NCI-H1694 treated with DMSO at 0.1 percent for 48 hours (cell line): ENCODE measurements around the gene RAB3IL1.

ENCODE experiments used
- DNase-seq: peaks from one replicate; lab custom pipeline; 2025; lab: John Stamatoyannopoulos, UW

The RAB3IL1 gene

GRCh38 chr11:61919705-61920631 lies 2.6 kb upstream of the RAB3IL1 start:
- DNase-seq, result no peak

GRCh38 chr11:61918938-61919704 lies 1.8 kb upstream of the RAB3IL1 start:
- DNase-seq, result no peak

- no peak for DNase-seq
Observed at GRCh38 chr11:61918251-61918937, 1.0 kb upstream of the RAB3IL1 start.

GRCh38 chr11:61916737-61917333 lies 531 bp downstream of the RAB3IL1 start:
- no peak for DNase-seq

GRCh38 chr11:61914471-61915171 lies 2.7 kb downstream of the RAB3IL1 start:
- DNase-seq, result no peak

DNA sequence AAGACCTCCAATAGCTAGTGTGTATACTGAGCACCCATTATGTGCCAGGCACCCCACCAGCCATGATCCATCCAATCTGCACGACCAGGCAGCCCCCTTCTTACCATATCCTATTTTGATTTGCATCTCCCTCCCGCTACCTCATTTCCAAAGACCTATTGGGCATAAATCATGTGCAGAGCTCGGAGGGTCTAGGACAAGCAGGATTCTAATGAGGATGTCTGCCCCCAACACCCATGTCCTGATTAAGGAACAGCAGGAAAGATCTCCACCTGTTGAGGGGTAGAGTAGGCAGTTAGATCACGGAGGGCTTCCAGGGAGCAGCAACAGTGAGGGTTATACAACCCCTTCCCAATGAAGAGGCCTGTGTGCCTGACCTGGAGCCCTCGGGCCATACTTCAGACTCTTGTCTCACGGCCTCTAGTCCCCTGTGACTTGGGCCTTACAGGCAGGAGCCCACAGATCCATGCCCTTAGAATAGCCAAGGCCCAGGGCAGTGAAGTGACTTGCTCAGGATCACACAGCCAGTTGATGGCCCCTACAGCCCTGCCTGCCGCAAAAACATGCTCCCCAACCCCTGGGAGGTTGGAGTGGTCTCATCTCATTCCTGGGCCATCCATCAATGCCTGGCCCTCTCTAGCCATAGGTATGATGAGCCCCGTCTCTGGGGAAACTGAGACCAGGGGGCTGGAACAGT lies 3.5 kb downstream of the RAB3IL1 start:
- DNase-seq, result no peak

- DNase-seq, result no peak
Observed at GRCh38 chr11:61912991-61913698, 4.2 kb downstream of the RAB3IL1 start.

- no peak for DNase-seq
Observed at GRCh38 chr11:61912530-61912898, 4.9 kb downstream of the RAB3IL1 start.

- DNase-seq, result no peak
Observed at GRCh38 chr11:61911701-61912529, 5.5 kb downstream of the RAB3IL1 start.

DNA sequence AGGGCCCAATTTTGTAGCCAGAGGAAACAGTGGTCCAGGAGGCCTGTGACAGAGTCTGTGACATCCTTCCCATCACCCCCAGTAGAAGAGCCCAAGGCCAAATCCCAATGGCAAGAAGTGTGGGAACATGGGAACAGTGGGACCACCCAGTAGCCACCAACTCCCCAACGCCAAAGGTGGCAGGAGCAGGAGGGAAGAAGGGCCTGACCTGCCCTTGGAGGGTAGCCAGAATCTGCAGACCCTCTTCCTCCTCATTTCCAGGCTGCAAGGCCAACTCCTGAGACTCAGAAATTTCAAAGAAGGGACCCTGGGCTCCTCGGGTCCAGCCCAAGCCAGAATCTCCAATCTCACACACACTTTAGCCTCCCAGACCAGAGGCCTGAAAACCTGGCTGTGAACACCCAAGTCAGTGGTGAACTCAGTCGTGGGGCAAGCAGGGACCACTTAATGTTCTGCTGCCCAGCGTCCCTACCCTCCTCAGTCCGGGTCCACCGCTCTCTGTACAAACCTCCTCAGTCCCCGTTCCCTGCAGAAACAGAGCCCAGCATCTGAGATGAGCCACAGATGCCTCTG lies 6.2 kb downstream of the RAB3IL1 start:
- no peak for DNase-seq

- no peak for DNase-seq
Observed at GRCh38 chr11:61910187-61911127, 6.9 kb downstream of the RAB3IL1 start.

GRCh38 chr11:61908730-61909316 lies 8.5 kb downstream of the RAB3IL1 start:
- DNase-seq, result no peak

- no peak for DNase-seq
Observed at GRCh38 chr11:61907871-61908729, 9.3 kb downstream of the RAB3IL1 start.

GRCh38 chr11:61907282-61907681 lies 10.1 kb downstream of the RAB3IL1 start:
- DNase-seq, result no peak

DNA sequence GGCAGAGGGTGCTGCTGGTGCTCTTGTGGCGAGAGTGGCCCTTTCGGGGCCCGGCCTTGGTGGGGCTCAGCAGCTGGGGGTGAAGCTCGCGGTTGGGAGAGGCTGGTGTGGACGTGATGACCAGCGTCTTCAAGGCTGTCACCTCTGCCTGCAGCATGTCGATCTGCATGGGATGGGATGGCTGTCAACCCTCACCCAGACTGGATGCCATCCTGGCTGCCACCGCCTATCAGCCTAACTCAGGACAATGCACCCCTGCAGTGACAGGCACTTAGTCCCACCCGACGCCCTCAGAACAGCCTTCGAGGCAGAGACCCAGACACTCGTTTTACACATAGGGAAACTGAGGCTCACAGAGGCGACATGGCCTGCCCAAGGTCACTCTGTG lies 10.8 kb downstream of the RAB3IL1 start:
- DNase-seq, result no peak

GRCh38 chr11:61905801-61906521 lies 11.4 kb downstream of the RAB3IL1 start:
- DNase-seq, result no peak
